Upper lobe of right lung (tissue), 1 donor: ENCODE measurements around the gene ZBTB7C. TPM values are rescaled to one million over a fixed set of nuclear protein-coding genes. Genes with fewer than 3 reads are reported as not detected.

Experiments
- ATAC-seq: fragments of 200-7000 bp; cut with Tn5 transposase; one replicate; pipeline ENCODE4 v1.9.1; 2020; ENCODE audit warnings: mild to moderate bottlenecking, moderate library complexity
- DNase-seq: peaks from one replicate; pipeline ENCODE4 v3.0.0-alpha.2; 2020
- H3K27ac ChIP-seq: fragments of 200-600 bp; one replicate; pipeline ENCODE4 v1.8.0; 2022
- H3K27me3 ChIP-seq: fragments of 200-600 bp; one replicate; pipeline ENCODE4 v1.8.0; 2022; ENCODE audit warnings: mild to moderate bottlenecking
- H3K36me3 ChIP-seq: fragments of 200-600 bp; one replicate; pipeline ENCODE4 v1.8.0; 2022
- H3K4me1 ChIP-seq: fragments of 200-600 bp; one replicate; pipeline ENCODE4 v1.8.0; 2022
- H3K4me3 ChIP-seq: fragments of 200-600 bp; one replicate; pipeline ENCODE4 v1.8.0; 2022; ENCODE audit warnings: mild to moderate bottlenecking
- H3K9me3 ChIP-seq: fragments of 200-600 bp; one replicate; pipeline ENCODE4 v1.8.0; 2022
- CTCF ChIP-seq: fragments of 200-600 bp; IDR thresholded peaks from one replicate; pipeline ENCODE4 v1.8.0; 2022; ENCODE audit warnings: antibody characterized with exemption
- intact Hi-C: fragments of 100-400 bp; cut with DNase I; formaldehyde crosslinking; loops from one replicate; pipeline ENCODE4 v1.11.0; 2022
- total RNA-seq: library from RNA; stranded (reverse); fragmentation: NEBNext Ultra II Directional; extraction: Animal tissue kit (Norgen Biotek cat#: 25700); gene quantifications from one replicate; pipeline ENCODE4 v1.2.1, GENCODE V29; 2021
- donor health status: DM: no; HTN: yes; CAD: no; lungs with severe emphysema.

Gene ZBTB7C
- total RNA-seq, 1 donor from 2014 or later = 17.7 TPM

- no peak for ATAC-seq
- no peaks in the 10 kb centered on the region for H3K36me3 ChIP-seq
- no peak for TF ChIP-seq CTCF
- H3K4me1 ChIP-seq = peaks cover 5% of the 10 kb centered on the region
- no peaks in the 10 kb centered on the region for H3K9me3 ChIP-seq
- DNase-seq = no peak
- no peak overlapping the region for H3K4me3 ChIP-seq
- intact Hi-C loops = no loop called here
- H3K27ac ChIP-seq = no peak overlapping the region
- H3K27me3 ChIP-seq = no peaks in the 10 kb centered on the region
Observed at GRCh38 chr18:48308755-48309575, 100.2 kb downstream of the ZBTB7C start.

GRCh38 chr18:48308027-48308635 lies 101.1 kb downstream of the ZBTB7C start:
- Histone ChIP-seq H3K36me3 (no peaks in the 10 kb centered on the region), H3K4me1 (peaks cover 5% of the 10 kb centered on the region), H3K27me3 (no peaks in the 10 kb centered on the region), H3K27ac (no peak overlapping the region), H3K4me3 (no peak overlapping the region), H3K9me3 (no peaks in the 10 kb centered on the region)
- intact Hi-C loops = no loop called here
- TF ChIP-seq CTCF = no peak
- DNase-seq = no peak
- peak; percentile 81 for ATAC-seq

GRCh38 chr18:48306838-48307237 lies 102.3 kb downstream of the ZBTB7C start:
- intact Hi-C loops = no loop called here
- DNase-seq (no peak), ATAC-seq (no peak)
- no peaks in the 10 kb centered on the region for H3K36me3 ChIP-seq
- no peak overlapping the region for H3K27ac ChIP-seq
- no peaks in the 10 kb centered on the region for H3K9me3 ChIP-seq
- H3K4me1 ChIP-seq = peaks cover 5% of the 10 kb centered on the region
- H3K27me3 ChIP-seq = no peaks in the 10 kb centered on the region
- no peak for TF ChIP-seq CTCF
- H3K4me3 ChIP-seq = no peak overlapping the region

- Histone ChIP-seq H3K27me3 (no peaks in the 10 kb centered on the region), H3K4me1 (peaks cover 8% of the 10 kb centered on the region), H3K9me3 (no peaks in the 10 kb centered on the region), H3K36me3 (no peaks in the 10 kb centered on the region), H3K4me3 (no peak overlapping the region), H3K27ac (no peak overlapping the region)
- ATAC-seq (no peak), DNase-seq (no peak)
- intact Hi-C loops = no loop called here
- no peak for TF ChIP-seq CTCF
Observed at GRCh38 chr18:48304906-48305693, 104.1 kb downstream of the ZBTB7C start.

- ATAC-seq (no peak), DNase-seq (no peak)
- intact Hi-C loops = no loop called here
- Histone ChIP-seq H3K9me3 (no peaks in the 10 kb centered on the region), H3K4me1 (peaks cover 8% of the 10 kb centered on the region), H3K36me3 (no peaks in the 10 kb centered on the region), H3K27ac (no peak overlapping the region), H3K27me3 (no peaks in the 10 kb centered on the region), H3K4me3 (no peak overlapping the region)
- no peak for TF ChIP-seq CTCF
Observed at GRCh38 chr18:48303883-48304282, 105.3 kb downstream of the ZBTB7C start.
